Natural killer cell (primary cell): ENCODE data around the gene ATP1A4. TPM values are rescaled to one million over a fixed set of nuclear protein-coding genes. Genes with fewer than 3 reads are reported as not detected.

Experiments used
- ATAC-seq, 3 donors: fragments of 150-1000 bp in 2 of 3; fragments of 200-7000 bp in 1 of 3; cut with Tn5 transposase; 1 replicate in 1 of 3; 2 replicates in 2 of 3; pipeline ENCODE4 v1.10.0; 2021; ENCODE audit warnings: mild to moderate bottlenecking in 2 of 3, moderate library complexity in 2 of 3
- DNase-seq, 2 donors: peaks; one replicate each; pipeline versions ENCODE4 v3.0.0 to v3.0.0-alpha.2; 2013 to 2021; ENCODE audit warnings: mixed read lengths in 1 of 2
- H3K27ac ChIP-seq: one replicate; pipeline ENCODE4 v1.5.1; 2013; ENCODE audit warnings: mild to moderate bottlenecking, low read length
- H3K27me3 ChIP-seq: one replicate; pipeline ENCODE4 v1.6.1; 2013; ENCODE audit warnings: low read length; ENCODE audit not compliant: control insufficient read depth, insufficient read depth
- H3K36me3 ChIP-seq: one replicate; pipeline ENCODE4 v1.6.1; 2013; ENCODE audit warnings: low read length; ENCODE audit not compliant: control insufficient read depth, insufficient read depth
- H3K4me1 ChIP-seq: one replicate; pipeline ENCODE4 v1.6.1; 2013; ENCODE audit warnings: low read length; ENCODE audit not compliant: control insufficient read depth, insufficient read depth
- H3K4me3 ChIP-seq: one replicate; pipeline ENCODE4 v1.5.1; 2013; ENCODE audit warnings: low read length
- H3K9me3 ChIP-seq: one replicate; pipeline ENCODE4 v1.6.1; 2013; ENCODE audit warnings: low read length; ENCODE audit not compliant: control insufficient read depth, insufficient read depth
- H3K27ac Mint-ChIP-seq, 2 donors: one replicate each; pipeline ENCODE4 v1.8.0; 2022; ENCODE audit warnings: mild to moderate bottlenecking in 2 of 2, mixed read lengths in 2 of 2, moderate library complexity in 1 of 2
- H3K27me3 Mint-ChIP-seq, 2 donors: one replicate each; pipeline ENCODE4 v1.8.0; 2022; ENCODE audit warnings: low read depth in 2 of 2, mixed read lengths in 2 of 2
- H3K36me3 Mint-ChIP-seq: one replicate; pipeline ENCODE4 v1.8.0; 2022; ENCODE audit warnings: mixed read lengths
- H3K4me1 Mint-ChIP-seq, 2 donors: one replicate each; pipeline ENCODE4 v1.8.0; 2022; ENCODE audit warnings: mixed read lengths in 2 of 2
- H3K4me3 Mint-ChIP-seq: one replicate; pipeline ENCODE4 v1.8.0; 2022; ENCODE audit warnings: mild to moderate bottlenecking, moderate library complexity, mixed read lengths
- H3K9me3 Mint-ChIP-seq, 2 donors: one replicate each; pipeline ENCODE4 v1.8.0; 2022; ENCODE audit warnings: mixed read lengths in 2 of 2
- WGBS: methylation state at CpG from one replicate; pipeline ENCODE4 v1.1.7; 2013; ENCODE audit warnings: missing lambda C conversion rate; ENCODE audit not compliant: insufficient coverage; 5-methylcytosine and 5-hydroxymethylcytosine counted together
- intact Hi-C: fragments of 100-400 bp; cut with micrococcal nuclease; formaldehyde crosslinking; loops from one replicate; pipeline ENCODE4 v1.14.2; 2022
- total RNA-seq, 4 donors: library from RNA; stranded (reverse); fragments of 120-200 nt in 1 of 4; gene quantifications; one replicate each; pipeline versions ENCODE4 v1.2.3 to v1.2.4, GENCODE V29; 2013 to 2022
- TF ChIP-seq, protein P1 (sequence below): fragments of 200-600 bp; IDR thresholded peaks from one replicate; pipeline ENCODE4 v1.8.0; 2022; ENCODE audit warnings: antibody characterized with exemption

ATP1A4 gene
- total RNA-seq, 3 donors from 2014 or later (not counting 1 experiment from before 2014, with no cell fraction given): not detected

DNA sequence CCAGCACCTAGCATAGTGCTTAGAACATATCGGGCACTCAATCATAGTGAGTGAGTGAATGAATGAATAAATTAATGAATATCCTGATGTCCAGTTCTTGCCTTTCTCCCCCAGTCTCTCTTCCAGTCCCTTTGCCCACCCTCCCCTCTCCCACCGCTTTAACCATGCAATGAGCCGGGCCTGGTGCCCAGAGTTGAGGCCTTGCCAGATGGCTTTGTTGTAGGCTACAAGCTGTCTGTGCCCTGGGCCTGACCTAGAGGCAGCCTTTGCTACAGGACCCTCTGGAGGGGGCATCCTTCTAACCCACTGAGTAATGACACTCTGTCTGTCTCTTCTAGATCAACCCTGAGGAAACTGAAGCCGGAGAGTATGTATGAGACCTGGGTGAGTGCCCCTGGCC, 45.8 kb downstream of the ATP1A4 start:
- Mint-ChIP-seq H3K27ac (no peak overlapping the region), H3K36me3 (no peaks in the 10 kb centered on the region), H3K9me3 (no peaks in the 10 kb centered on the region), H3K27me3 (no peaks in the 10 kb centered on the region), H3K4me1 (no peaks in the 10 kb centered on the region), H3K4me3 (no peak overlapping the region)
- no peak for DNase-seq
- ATAC-seq: no peak
- intact Hi-C loops: no loop called here
- H3K4me1 ChIP-seq: peaks cover 7% of the 10 kb centered on the region
- TF ChIP-seq, protein P1, sequence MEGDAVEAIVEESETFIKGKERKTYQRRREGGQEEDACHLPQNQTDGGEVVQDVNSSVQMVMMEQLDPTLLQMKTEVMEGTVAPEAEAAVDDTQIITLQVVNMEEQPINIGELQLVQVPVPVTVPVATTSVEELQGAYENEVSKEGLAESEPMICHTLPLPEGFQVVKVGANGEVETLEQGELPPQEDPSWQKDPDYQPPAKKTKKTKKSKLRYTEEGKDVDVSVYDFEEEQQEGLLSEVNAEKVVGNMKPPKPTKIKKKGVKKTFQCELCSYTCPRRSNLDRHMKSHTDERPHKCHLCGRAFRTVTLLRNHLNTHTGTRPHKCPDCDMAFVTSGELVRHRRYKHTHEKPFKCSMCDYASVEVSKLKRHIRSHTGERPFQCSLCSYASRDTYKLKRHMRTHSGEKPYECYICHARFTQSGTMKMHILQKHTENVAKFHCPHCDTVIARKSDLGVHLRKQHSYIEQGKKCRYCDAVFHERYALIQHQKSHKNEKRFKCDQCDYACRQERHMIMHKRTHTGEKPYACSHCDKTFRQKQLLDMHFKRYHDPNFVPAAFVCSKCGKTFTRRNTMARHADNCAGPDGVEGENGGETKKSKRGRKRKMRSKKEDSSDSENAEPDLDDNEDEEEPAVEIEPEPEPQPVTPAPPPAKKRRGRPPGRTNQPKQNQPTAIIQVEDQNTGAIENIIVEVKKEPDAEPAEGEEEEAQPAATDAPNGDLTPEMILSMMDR: no peak
- no peaks in the 10 kb centered on the region for H3K9me3 ChIP-seq
- no peak overlapping the region for H3K4me3 ChIP-seq
- H3K27me3 ChIP-seq: no peaks in the 10 kb centered on the region
- H3K36me3 ChIP-seq: no peaks in the 10 kb centered on the region
- 100% methylated on average over 3 of the region's 4 CpGs for WGBS
- H3K27ac ChIP-seq: no peak overlapping the region

GRCh38 chr1:160200786-160201185, 49.4 kb downstream of the ATP1A4 start:
- 81% methylated on average over 3 of the region's 4 CpGs for WGBS
- H3K4me3 ChIP-seq: no peak overlapping the region
- ATAC-seq: no peak
- H3K9me3 ChIP-seq: no peaks in the 10 kb centered on the region
- intact Hi-C loops: no loop called here
- no peaks in the 10 kb centered on the region for H3K36me3 ChIP-seq
- H3K27ac ChIP-seq: no peak overlapping the region
- no peaks in the 10 kb centered on the region for H3K36me3 Mint-ChIP-seq
- TF ChIP-seq, protein P1: no peak
- no peaks in the 10 kb centered on the region for H3K9me3 Mint-ChIP-seq
- H3K27ac Mint-ChIP-seq: no peak overlapping the region
- H3K4me3 Mint-ChIP-seq: no peak overlapping the region
- peaks cover 7 to 9% of the 10 kb centered on the region in 2 donors for H3K4me1 Mint-ChIP-seq
- no peaks in the 10 kb centered on the region for H3K27me3 Mint-ChIP-seq
- H3K27me3 ChIP-seq: no peaks in the 10 kb centered on the region
- peaks cover 14% of the 10 kb centered on the region for H3K4me1 ChIP-seq
- no peak for DNase-seq

GRCh38 chr1:160204526-160205241, 53.3 kb downstream of the ATP1A4 start:
- H3K27me3 ChIP-seq: no peaks in the 10 kb centered on the region
- Mint-ChIP-seq H3K27ac (peak overlapping the region; percentile 72 to 90), H3K27me3 (no peaks in the 10 kb centered on the region), H3K4me3 (peak overlapping the region; percentile 91), H3K9me3 (no peaks in the 10 kb centered on the region), H3K4me1 (peaks cover 16 to 36% of the 10 kb centered on the region in 2 donors), H3K36me3 (no peaks in the 10 kb centered on the region)
- peak overlapping the region; percentile 33 for H3K4me3 ChIP-seq
- H3K27ac ChIP-seq: peak overlapping the region; percentile 84
- peaks cover 22% of the 10 kb centered on the region for H3K4me1 ChIP-seq
- peak in 1 of 2 donors; percentile 51 for DNase-seq
- no peaks in the 10 kb centered on the region for H3K9me3 ChIP-seq
- ATAC-seq: peak in 1 of 3 donors; percentile 4
- 90% methylated on average over 2 of the region's 7 CpGs for WGBS
- TF ChIP-seq, protein P1: no peak
- H3K36me3 ChIP-seq: peaks cover under 1% of the 10 kb centered on the region
- intact Hi-C loops: no loop called here
